CD4-positive, alpha-beta T cell (primary cell): ENCODE data around the gene PPP6R2. TPM values are rescaled to one million over a fixed set of nuclear protein-coding genes. Genes with fewer than 3 reads are reported as not detected.
"Not testable (repeated sequence)": the region's sequence is repeated elsewhere in the genome, so short reads cannot be mapped to it uniquely, and the experiment has no call there.

Source experiments
- ATAC-seq: fragments of 200-7000 bp; cut with Tn5 transposase; one replicate; pipeline ENCODE4 v1.10.0; 2022; ENCODE audit warnings: mild to moderate bottlenecking; ENCODE audit not compliant: poor library complexity
- CTCF ChIA-PET: fragments of 350-600 bp; sonication (Branson Sonifier 250); formaldehyde crosslinking; loops from one replicate; lab custom pipeline; 2021; ENCODE audit warnings: antibody characterized with exemption, inconsistent platforms; lab: Charles Lee
- POLR2A ChIA-PET: fragments of 350-600 bp; sonication (Branson Sonifier 250); formaldehyde crosslinking; loops from one replicate; lab custom pipeline; 2021; ENCODE audit warnings: antibody characterized with exemption, inconsistent platforms; lab: Charles Lee
- DNase-seq, 14 experiments: peaks; one replicate each; pipeline ENCODE4 v3.0.0-alpha.2; 2013 to 2020; ENCODE audit warnings: mixed read lengths in 2 of 14
- H3K27ac ChIP-seq, 2 donors: one replicate each; pipeline versions ENCODE4 v1.5.1 to v1.7.0; 2013; ENCODE audit warnings: low read length in 2 of 2, low read depth in 1 of 2, mild to moderate bottlenecking in 1 of 2
- H3K27me3 ChIP-seq, 2 experiments: 1 replicate in 1 of 2; 2 replicates in 1 of 2; pipeline versions ENCODE4 v1.6.1 to v1.7.0; 2013; ENCODE audit warnings: low read length in 2 of 2, control low read depth in 1 of 2, mild to moderate bottlenecking in 1 of 2, moderate library complexity in 1 of 2; ENCODE audit not compliant: insufficient read depth in 2 of 2, control insufficient read depth in 1 of 2
- H3K36me3 ChIP-seq: one replicate; pipeline ENCODE4 v1.6.1; 2013; ENCODE audit warnings: low read length, control low read depth; ENCODE audit not compliant: insufficient read depth
- H3K4me1 ChIP-seq: one replicate; pipeline ENCODE4 v1.6.1; 2013; ENCODE audit warnings: low read length, control low read depth; ENCODE audit not compliant: insufficient read depth
- H3K4me3 ChIP-seq: one replicate; pipeline ENCODE4 v1.5.1; 2013; ENCODE audit warnings: mild to moderate bottlenecking, low read length, moderate library complexity
- H3K9me3 ChIP-seq, 2 experiments: 1 replicate in 1 of 2; 2 replicates in 1 of 2; pipeline versions ENCODE4 v1.6.1 to v1.7.0; 2013; ENCODE audit warnings: low read length in 2 of 2, mild to moderate bottlenecking in 2 of 2, control low read depth in 1 of 2, moderate library complexity in 1 of 2; ENCODE audit not compliant: control insufficient read depth in 1 of 2, insufficient read depth in 1 of 2
- H3K27ac Mint-ChIP-seq: one replicate; pipeline ENCODE4 v1.8.0; 2020; ENCODE audit warnings: mixed read lengths
- H3K27me3 Mint-ChIP-seq: one replicate; pipeline ENCODE4 v1.8.0; 2021; ENCODE audit warnings: mixed read lengths
- H3K36me3 Mint-ChIP-seq: one replicate; pipeline ENCODE4 v1.8.0; 2021; ENCODE audit warnings: low read depth, mixed read lengths
- H3K4me1 Mint-ChIP-seq: one replicate; pipeline ENCODE4 v1.8.0; 2021; ENCODE audit warnings: low read depth, mixed read lengths
- H3K4me3 Mint-ChIP-seq: one replicate; pipeline ENCODE4 v1.8.0; 2020; ENCODE audit warnings: mild to moderate bottlenecking, mixed read lengths
- H3K9me3 Mint-ChIP-seq: one replicate; pipeline ENCODE4 v1.8.0; 2020; ENCODE audit warnings: mixed read lengths
- CTCF ChIP-seq: fragments of 200-600 bp; IDR thresholded peaks from one replicate; pipeline ENCODE4 v1.8.0; 2022; ENCODE audit warnings: antibody characterized with exemption, mild to moderate bottlenecking
- intact Hi-C, 2 experiments: fragments of 100-400 bp; cut with DNase I in 1 of 2; cut with micrococcal nuclease in 1 of 2; formaldehyde crosslinking; loops; one replicate each; pipeline versions ENCODE4 v1.15.1 to v1.9.0; 2023 to 2025; cut with DNase I, micrococcal nuclease
- total RNA-seq, 174 experiments: library from RNA in 2 of 174; stranded (reverse) in 2 of 174; gene quantifications; one replicate each; pipeline ENCODE4 v1.2.3 and lab custom pipeline; 2021 to 2026

The PPP6R2 gene
- total RNA-seq, 2 experiments from 2014 or later: 47.1 to 48.0 TPM

- Histone ChIP-seq H3K27ac (no peak overlapping the region), H3K9me3 (no peaks in the 10 kb centered on the region), H3K4me3 (no peak overlapping the region), H3K27me3 (no peaks in the 10 kb centered on the region), H3K4me1 (peaks cover 6% of the 10 kb centered on the region), H3K36me3 (peaks cover 18% of the 10 kb centered on the region)
- H3K9me3 Mint-ChIP-seq: no peaks in the 10 kb centered on the region
- H3K4me1 Mint-ChIP-seq: peaks cover 4% of the 10 kb centered on the region
- DNase-seq: no peak
- peaks cover 49% of the 10 kb centered on the region for H3K36me3 Mint-ChIP-seq
- no peak for ATAC-seq
- H3K27me3 Mint-ChIP-seq: no peaks in the 10 kb centered on the region
- ChIA-PET CTCF (no interaction called here), POLR2A (no interaction called here)
- intact Hi-C loops: no loop called here
- TF ChIP-seq CTCF: no peak
- H3K4me3 Mint-ChIP-seq: no peak overlapping the region
- no peak overlapping the region for H3K27ac Mint-ChIP-seq
Observed at GRCh38 chr22:50408311-50408710, 65.2 kb downstream of the PPP6R2 start.

GRCh38 chr22:50408954-50409353 lies 65.8 kb downstream of the PPP6R2 start:
- H3K27me3 ChIP-seq, H3K4me1 Mint-ChIP-seq, H3K4me3 ChIP-seq, CTCF ChIA-PET, DNase-seq, H3K27ac Mint-ChIP-seq, H3K9me3 Mint-ChIP-seq, intact Hi-C loops, H3K4me1 ChIP-seq, H3K9me3 ChIP-seq, ATAC-seq, H3K27ac ChIP-seq, H3K4me3 Mint-ChIP-seq, H3K27me3 Mint-ChIP-seq, POLR2A ChIA-PET: not testable (repeated sequence)
- peaks cover 55% of the 10 kb centered on the region for H3K36me3 Mint-ChIP-seq
- H3K36me3 ChIP-seq: peaks cover 20% of the 10 kb centered on the region

GRCh38 chr22:50414476-50415248 lies 71.5 kb downstream of the PPP6R2 start:
- no peak overlapping the region for H3K27ac Mint-ChIP-seq
- Histone ChIP-seq H3K27me3 (no peaks in the 10 kb centered on the region), H3K4me1 (no peaks in the 10 kb centered on the region), H3K9me3 (no peaks in the 10 kb centered on the region), H3K36me3 (peaks cover 56% of the 10 kb centered on the region), H3K4me3 (no peak overlapping the region), H3K27ac (no peak overlapping the region)
- TF ChIP-seq CTCF: no peak
- H3K4me3 Mint-ChIP-seq: no peak overlapping the region
- no peaks in the 10 kb centered on the region for H3K27me3 Mint-ChIP-seq
- ChIA-PET POLR2A (no interaction called here), CTCF (interaction anchor here (1.1 kb wide), 1 partner anchor 84 kb away, joined by 3 read pairs; no protein-coding TSS in a partner anchor)
- no peak for DNase-seq
- intact Hi-C loops: no loop called here
- no peak for ATAC-seq
- peaks cover 71% of the 10 kb centered on the region for H3K36me3 Mint-ChIP-seq
- no peaks in the 10 kb centered on the region for H3K9me3 Mint-ChIP-seq
- no peaks in the 10 kb centered on the region for H3K4me1 Mint-ChIP-seq

- Histone ChIP-seq H3K27me3 (no peaks in the 10 kb centered on the region), H3K4me3 (no peak overlapping the region), H3K27ac (no peak overlapping the region), H3K36me3 (peaks cover 63% of the 10 kb centered on the region), H3K4me1 (no peaks in the 10 kb centered on the region), H3K9me3 (no peaks in the 10 kb centered on the region)
- POLR2A ChIA-PET: no interaction called here
- no peaks in the 10 kb centered on the region for H3K4me1 Mint-ChIP-seq
- CTCF ChIA-PET: interaction anchor here (1.1 kb wide), 1 partner anchor 83 kb away, joined by 3 read pairs; no protein-coding TSS in a partner anchor
- DNase-seq (no peak), ATAC-seq (no peak)
- H3K9me3 Mint-ChIP-seq: no peaks in the 10 kb centered on the region
- intact Hi-C loops: no loop called here
- no peak for TF ChIP-seq CTCF
- no peak overlapping the region for H3K27ac Mint-ChIP-seq
- H3K4me3 Mint-ChIP-seq: no peak overlapping the region
- H3K36me3 Mint-ChIP-seq: peaks cover 73% of the 10 kb centered on the region
- H3K27me3 Mint-ChIP-seq: no peaks in the 10 kb centered on the region
Observed at GRCh38 chr22:50415426-50415825, 72.3 kb downstream of the PPP6R2 start.
